IMR-90 (cell line): ENCODE results near the gene TBATA. TPM values are rescaled to one million over a fixed set of nuclear protein-coding genes. Genes with fewer than 3 reads are reported as not detected.

Experiments used
- ATAC-seq: fragments of 200-7000 bp; cut with Tn5 transposase; 2 replicates; pipeline ENCODE4 v1.9.1; 2020; ENCODE audit warnings: low read depth, mild to moderate bottlenecking, moderate library complexity
- BruUV-seq: library from RNA; stranded (reverse); fragments of 400-500 nt; replicated peaks from 2 replicates; lab custom pipeline; 2021; lab: Mats Ljungman, UMichigan
- CTCF ChIA-PET: fragments of 300-600 bp; formaldehyde crosslinking; extraction: SDS; loops from one replicate; lab custom pipeline; 2021; ENCODE audit warnings: antibody characterized with exemption; lab: Yijun Ruan, JAX
- POLR2A ChIA-PET: fragments of 300-600 bp; sonication (Branson Sonifier 250); formaldehyde crosslinking; loops from one replicate; lab custom pipeline; 2022; ENCODE audit warnings: antibody characterized with exemption; ENCODE audit not compliant: unreplicated experiment; lab: Charles Lee
- DNase-seq: peaks from one replicate; pipeline ENCODE4 v3.0.0; 2013
- H2AFZ ChIP-seq: replicated peaks from 2 replicates; pipeline ENCODE3; 2013; ENCODE audit warnings: low read length, mild to moderate bottlenecking; ENCODE audit not compliant: poor library complexity
- H2AK5ac ChIP-seq: 2 replicates; pipeline ENCODE4 v1.6.1; 2013; ENCODE audit warnings: low read depth, low read length, inconsistent platforms
- H2AK9ac ChIP-seq: replicated peaks from 2 replicates; pipeline ENCODE3; 2013; ENCODE audit warnings: mild to moderate bottlenecking, low read depth, low read length, moderate library complexity; ENCODE audit not compliant: poor library complexity
- H2BK120ac ChIP-seq: 2 replicates; pipeline ENCODE4 v1.6.1; 2013; ENCODE audit warnings: low read depth, low read length, inconsistent platforms
- H2BK15ac ChIP-seq: 3 replicates; pipeline ENCODE4 v1.6.1; 2013; ENCODE audit warnings: low read depth, low read length, inconsistent platforms
- H2BK20ac ChIP-seq: 2 replicates; pipeline ENCODE4 v1.6.1; 2013; ENCODE audit warnings: low read depth, mild to moderate bottlenecking, inconsistent platforms, low read length, moderate library complexity
- H2BK5ac ChIP-seq: 2 replicates; pipeline ENCODE4 v1.6.1; 2013; ENCODE audit warnings: mild to moderate bottlenecking, low read depth, low read length, inconsistent platforms; ENCODE audit not compliant: poor library complexity, severe bottlenecking
- H3K14ac ChIP-seq: replicated peaks from 2 replicates; pipeline ENCODE4 v1.6.1; 2013; ENCODE audit warnings: low read depth, low read length, inconsistent platforms
- H3K18ac ChIP-seq: 2 replicates; pipeline ENCODE4 v1.6.1; 2013; ENCODE audit warnings: low read depth, low read length, control low read depth
- H3K23ac ChIP-seq: 2 replicates; pipeline ENCODE4 v1.6.1; 2013; ENCODE audit warnings: low read depth, low read length, inconsistent platforms
- H3K27ac ChIP-seq: 2 replicates; pipeline ENCODE4 v1.5.1; 2013; ENCODE audit warnings: mild to moderate bottlenecking, control low read depth, low read length; ENCODE audit not compliant: insufficient read depth
- H3K27me3 ChIP-seq: 2 replicates; pipeline ENCODE4 v1.6.1; 2013; ENCODE audit warnings: low read length; ENCODE audit not compliant: control insufficient read depth, insufficient read depth
- H3K36me3 ChIP-seq: 2 replicates; pipeline ENCODE4 v1.6.1; 2013; ENCODE audit warnings: low read length, mixed read lengths; ENCODE audit not compliant: control insufficient read depth, insufficient read depth
- H3K4ac ChIP-seq: 2 replicates; pipeline ENCODE4 v1.6.1; 2013; ENCODE audit warnings: low read depth, low read length, inconsistent platforms
- H3K4me1 ChIP-seq: 2 replicates; pipeline ENCODE4 v1.6.1; 2013; ENCODE audit warnings: low read length, mixed read lengths; ENCODE audit not compliant: control insufficient read depth, insufficient read depth
- H3K4me2 ChIP-seq: 2 replicates; pipeline ENCODE4 v1.6.1; 2013; ENCODE audit warnings: low read depth, mild to moderate bottlenecking, control low read depth, low read length, moderate library complexity
- H3K4me3 ChIP-seq: 2 replicates; pipeline ENCODE4 v1.5.1; 2013; ENCODE audit warnings: low read depth, mild to moderate bottlenecking, control low read depth, low read length, moderate library complexity; ENCODE audit not compliant: insufficient read depth
- H3K56ac ChIP-seq: 2 replicates; pipeline ENCODE4 v1.6.1; 2013; ENCODE audit warnings: low read length, inconsistent platforms; ENCODE audit not compliant: insufficient read depth; ENCODE audit errors: extremely low read depth
- H3K79me1 ChIP-seq, 2 experiments: 2 replicates each; pipeline ENCODE4 v1.6.1; 2013; ENCODE audit warnings: low read length in 2 of 2, inconsistent platforms in 1 of 2, low read depth in 1 of 2
- H3K9ac ChIP-seq: 2 replicates; pipeline ENCODE4 v1.6.1; 2013; ENCODE audit warnings: low read depth, low read length, control low read depth
- H3K9me1 ChIP-seq: 2 replicates; pipeline ENCODE4 v1.6.1; 2013; ENCODE audit warnings: low read length, inconsistent platforms; ENCODE audit not compliant: insufficient read depth
- H3K9me3 ChIP-seq: 2 replicates; pipeline ENCODE4 v1.6.1; 2013; ENCODE audit warnings: low read length; ENCODE audit not compliant: control insufficient read depth, insufficient read depth
- H4K20me1 ChIP-seq: 2 replicates; pipeline ENCODE4 v1.6.1; 2013; ENCODE audit warnings: low read length, inconsistent platforms; ENCODE audit not compliant: insufficient read depth
- H4K5ac ChIP-seq: 2 replicates; pipeline ENCODE4 v1.6.1; 2013; ENCODE audit warnings: mild to moderate bottlenecking, low read depth, low read length, control low read depth
- H4K8ac ChIP-seq, 2 experiments: 2 replicates each; pipeline ENCODE4 v1.6.1; 2013; ENCODE audit warnings: low read depth in 2 of 2, low read length in 2 of 2, control low read depth in 1 of 2, inconsistent platforms in 1 of 2
- H4K91ac ChIP-seq: 2 replicates; pipeline ENCODE4 v1.6.1; 2013; ENCODE audit warnings: low read depth, low read length, inconsistent platforms; ENCODE audit not compliant: insufficient read depth
- BHLHE40 ChIP-seq: fragments of 150-350 bp; IDR thresholded peaks from 2 replicates; pipeline ENCODE4 v1.6.1; 2016; ENCODE audit warnings: mild to moderate bottlenecking, low read depth, low read length
- CEBPB ChIP-seq: IDR thresholded peaks from 2 replicates; pipeline ENCODE4 v1.6.1; 2012; ENCODE audit warnings: low read depth, low read length, improper control_type of control experiment
- CHD1 ChIP-seq: IDR thresholded peaks from 2 replicates; pipeline ENCODE4 v1.6.1; 2012; ENCODE audit warnings: low read depth, low read length, improper control_type of control experiment
- FOS ChIP-seq: fragments of 150-350 bp; IDR thresholded peaks from 2 replicates; pipeline ENCODE4 v1.6.1; 2016; ENCODE audit warnings: low read depth, low read length
- MAFK ChIP-seq: IDR thresholded peaks from 2 replicates; pipeline ENCODE4 v1.6.1; 2012; ENCODE audit warnings: low read depth, low read length, improper control_type of control experiment
- MAZ ChIP-seq: IDR thresholded peaks from 2 replicates; pipeline ENCODE4 v1.6.1; 2012; ENCODE audit warnings: low read depth, mild to moderate bottlenecking, low read length, improper control_type of control experiment, moderate library complexity, borderline replicate concordance
- MXI1 ChIP-seq: IDR thresholded peaks from 2 replicates; pipeline ENCODE4 v1.6.1; 2012; ENCODE audit warnings: low read depth, mild to moderate bottlenecking, low read length, moderate library complexity, borderline replicate concordance
- NFE2L2 ChIP-seq: fragments of 150-350 bp; IDR thresholded peaks from 2 replicates; pipeline ENCODE4 v1.6.1; 2016; ENCODE audit warnings: low read depth, mild to moderate bottlenecking, low read length
- POLR2A ChIP-seq: IDR thresholded peaks from 2 replicates; pipeline ENCODE4 v1.6.1; 2012; ENCODE audit warnings: mild to moderate bottlenecking, low read depth, low read length
- RAD21 ChIP-seq: IDR thresholded peaks from 2 replicates; pipeline ENCODE4 v1.6.1; 2012; ENCODE audit warnings: low read length, improper control_type of control experiment
- RCOR1 ChIP-seq: IDR thresholded peaks from 2 replicates; pipeline ENCODE4 v1.6.1; 2012; ENCODE audit warnings: mild to moderate bottlenecking, low read length, improper control_type of control experiment; ENCODE audit not compliant: insufficient replicate concordance
- RFX5 ChIP-seq: IDR thresholded peaks from 2 replicates; pipeline ENCODE4 v1.8.0; 2012; ENCODE audit warnings: low read depth, mild to moderate bottlenecking, low read length, moderate library complexity
- SMC3 ChIP-seq: fragments of 150-350 bp; IDR thresholded peaks from 2 replicates; pipeline ENCODE4 v1.6.1; 2016; ENCODE audit warnings: low read depth, mild to moderate bottlenecking, antibody characterized with exemption, low read length, moderate library complexity
- USF2 ChIP-seq: fragments of 150-350 bp; IDR thresholded peaks from 2 replicates; pipeline ENCODE4 v1.6.1; 2017; ENCODE audit warnings: mild to moderate bottlenecking, antibody characterized with exemption, low read length, low read depth
- WGBS, 2 experiments: methylation state at CpG; one replicate each; pipeline versions ENCODE4 v1.1.5 to v1.1.7; 2013; ENCODE audit warnings: missing lambda C conversion rate in 2 of 2; ENCODE audit not compliant: insufficient read length in 1 of 2; ENCODE audit errors: extremely low coverage in 2 of 2; 5-methylcytosine and 5-hydroxymethylcytosine counted together
- dilution Hi-C: fragments of 300-500 bp; cut with HindIII; formaldehyde crosslinking; loops from one replicate; pipeline ENCODE4 v1.14.3; 2018; ENCODE audit warnings: low sequenced_read_pairs; ENCODE audit not compliant: unreplicated experiment
- in situ Hi-C: fragments of 300-500 bp; cut with MboI; formaldehyde crosslinking; loops from 3 replicates; pipeline ENCODE4 v1.14.3; 2019; ENCODE audit warnings: low sequenced_read_pairs, inconsistent platforms, mixed read lengths
- intact Hi-C: fragments of 100-400 bp; cut with micrococcal nuclease; formaldehyde crosslinking; loops from 2 replicates; pipeline ENCODE4 v1.10.0; 2022
- polyA plus RNA-seq, 3 experiments: library from polyadenylated mRNA; depleted of rRNA; stranded (reverse); fragments of >200 nt; gene quantifications; 2 replicates each; pipeline ENCODE4 v1.2.3, GENCODE V29; 2012; ENCODE audit warnings: low replicate concordance in 1 of 3
- total RNA-seq: library from RNA; depleted of rRNA; stranded (reverse); fragments of >200 nt; gene quantifications from 2 replicates; pipeline ENCODE4 v1.2.3, GENCODE V29; 2012
- TF ChIP-seq, protein P1 (sequence below): fragments of 150-350 bp; IDR thresholded peaks from 2 replicates; pipeline ENCODE4 v1.6.1; 2016; ENCODE audit warnings: low read depth, mild to moderate bottlenecking, low read length, moderate library complexity, borderline replicate concordance
- TF ChIP-seq, protein P2 (sequence below): conservative IDR thresholded peaks from 2 replicates; pipeline ENCODE4 v1.5.1; 2012; ENCODE audit warnings: mild to moderate bottlenecking, low read depth, low read length, improper control_type of control experiment

Gene TBATA
- total and polyA plus RNA-seq, 2 of the 4 experiments (the other 2 are of a cell fraction) = not detected

DNA sequence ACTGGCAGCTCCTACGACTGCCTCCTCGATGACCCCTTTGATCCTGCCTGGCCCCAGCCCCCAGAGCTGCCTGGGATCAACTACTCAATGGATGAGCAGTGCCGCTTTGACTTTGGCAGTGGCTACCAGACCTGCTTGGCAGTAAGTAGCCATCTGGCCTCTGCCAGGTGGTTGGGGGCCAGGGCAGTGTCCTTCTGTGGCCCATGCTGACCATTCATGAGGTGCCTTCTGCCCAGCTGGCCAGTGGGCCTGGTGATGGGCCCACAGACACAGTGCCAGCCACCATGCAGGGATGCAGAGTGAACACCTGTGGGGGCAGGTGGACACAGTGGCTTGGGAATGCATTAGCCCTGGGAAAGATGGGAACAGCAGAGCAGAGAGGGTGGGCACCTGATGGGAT lies 50.0 kb downstream of the TBATA start:
- Histone ChIP-seq H3K9ac (no peak overlapping the region), H2BK5ac (no peak overlapping the region), H3K4me3 (no peak overlapping the region), H4K5ac (no peak overlapping the region), H2BK120ac (no peak overlapping the region), H3K9me3 (no peaks in the 10 kb centered on the region), H3K23ac (no peak overlapping the region), H3K4me2 (no peak overlapping the region), H3K9me1 (peaks cover 3% of the 10 kb centered on the region; the same call in 1 of the 2 replicates), H3K4me1 (peaks cover 2% of the 10 kb centered on the region; the same call in 1 of the 2 replicates), H2AK9ac (no peak overlapping the region), H2BK15ac (no peak overlapping the region), H4K91ac (no peak overlapping the region), H4K8ac (no peak overlapping the region), H3K79me1 (no peaks in the 10 kb centered on the region), H3K14ac (no peak overlapping the region), H3K36me3 (no peaks in the 10 kb centered on the region), H2AK5ac (no peak overlapping the region), H3K4ac (no peak overlapping the region), H2BK20ac (no peak overlapping the region), H4K20me1 (no peaks in the 10 kb centered on the region), H3K18ac (no peak overlapping the region), H3K27ac (no peak overlapping the region), H3K56ac (no peak overlapping the region), H3K27me3 (peaks cover 8% of the 10 kb centered on the region), H2AFZ (no peak overlapping the region)
- 52% methylated on average over 2 of the region's 3 CpGs; no CpG with 5 or more reads in 1 of the 2 experiments for WGBS, 2 experiments
- dilution Hi-C loops (no loop called here), in situ Hi-C loops (no loop called here), intact Hi-C loops (no loop called here)
- DNase-seq (no peak), ATAC-seq (no peak)
- ChIA-PET CTCF (no interaction called here), POLR2A (no interaction called here)
- TF ChIP-seq USF2 (no peak), BHLHE40 (no peak), RFX5 (no peak), MAFK (no peak), NFE2L2 (no peak), MXI1 (no peak), RAD21 (no peak), CHD1 (no peak), MAZ (no peak), SMC3 (no peak), RCOR1 (no peak), CEBPB (no peak), POLR2A (no peak), FOS (no peak)
- TF ChIP-seq, protein P1, sequence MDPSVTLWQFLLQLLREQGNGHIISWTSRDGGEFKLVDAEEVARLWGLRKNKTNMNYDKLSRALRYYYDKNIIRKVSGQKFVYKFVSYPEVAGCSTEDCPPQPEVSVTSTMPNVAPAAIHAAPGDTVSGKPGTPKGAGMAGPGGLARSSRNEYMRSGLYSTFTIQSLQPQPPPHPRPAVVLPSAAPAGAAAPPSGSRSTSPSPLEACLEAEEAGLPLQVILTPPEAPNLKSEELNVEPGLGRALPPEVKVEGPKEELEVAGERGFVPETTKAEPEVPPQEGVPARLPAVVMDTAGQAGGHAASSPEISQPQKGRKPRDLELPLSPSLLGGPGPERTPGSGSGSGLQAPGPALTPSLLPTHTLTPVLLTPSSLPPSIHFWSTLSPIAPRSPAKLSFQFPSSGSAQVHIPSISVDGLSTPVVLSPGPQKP = no peak
- TF ChIP-seq, protein P2, sequence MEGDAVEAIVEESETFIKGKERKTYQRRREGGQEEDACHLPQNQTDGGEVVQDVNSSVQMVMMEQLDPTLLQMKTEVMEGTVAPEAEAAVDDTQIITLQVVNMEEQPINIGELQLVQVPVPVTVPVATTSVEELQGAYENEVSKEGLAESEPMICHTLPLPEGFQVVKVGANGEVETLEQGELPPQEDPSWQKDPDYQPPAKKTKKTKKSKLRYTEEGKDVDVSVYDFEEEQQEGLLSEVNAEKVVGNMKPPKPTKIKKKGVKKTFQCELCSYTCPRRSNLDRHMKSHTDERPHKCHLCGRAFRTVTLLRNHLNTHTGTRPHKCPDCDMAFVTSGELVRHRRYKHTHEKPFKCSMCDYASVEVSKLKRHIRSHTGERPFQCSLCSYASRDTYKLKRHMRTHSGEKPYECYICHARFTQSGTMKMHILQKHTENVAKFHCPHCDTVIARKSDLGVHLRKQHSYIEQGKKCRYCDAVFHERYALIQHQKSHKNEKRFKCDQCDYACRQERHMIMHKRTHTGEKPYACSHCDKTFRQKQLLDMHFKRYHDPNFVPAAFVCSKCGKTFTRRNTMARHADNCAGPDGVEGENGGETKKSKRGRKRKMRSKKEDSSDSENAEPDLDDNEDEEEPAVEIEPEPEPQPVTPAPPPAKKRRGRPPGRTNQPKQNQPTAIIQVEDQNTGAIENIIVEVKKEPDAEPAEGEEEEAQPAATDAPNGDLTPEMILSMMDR = no peak
- BruUV-seq = no TSS peak
